ENCODE results near the gene GJA5.

GJA5 gene

GRCh38 chr1:147726168-147726567 is 34.2 kb downstream of the GJA5 start:
- DNase-seq (ENCODE audit: low spot score): no peak
- in situ Hi-C loops (cut with MboI; ENCODE audit: low pct_unique_long_range_greater_than_20kb, low sequenced_read_pairs, unreplicated experiment): no loop called here
- TF ChIP-seq, protein P1, sequence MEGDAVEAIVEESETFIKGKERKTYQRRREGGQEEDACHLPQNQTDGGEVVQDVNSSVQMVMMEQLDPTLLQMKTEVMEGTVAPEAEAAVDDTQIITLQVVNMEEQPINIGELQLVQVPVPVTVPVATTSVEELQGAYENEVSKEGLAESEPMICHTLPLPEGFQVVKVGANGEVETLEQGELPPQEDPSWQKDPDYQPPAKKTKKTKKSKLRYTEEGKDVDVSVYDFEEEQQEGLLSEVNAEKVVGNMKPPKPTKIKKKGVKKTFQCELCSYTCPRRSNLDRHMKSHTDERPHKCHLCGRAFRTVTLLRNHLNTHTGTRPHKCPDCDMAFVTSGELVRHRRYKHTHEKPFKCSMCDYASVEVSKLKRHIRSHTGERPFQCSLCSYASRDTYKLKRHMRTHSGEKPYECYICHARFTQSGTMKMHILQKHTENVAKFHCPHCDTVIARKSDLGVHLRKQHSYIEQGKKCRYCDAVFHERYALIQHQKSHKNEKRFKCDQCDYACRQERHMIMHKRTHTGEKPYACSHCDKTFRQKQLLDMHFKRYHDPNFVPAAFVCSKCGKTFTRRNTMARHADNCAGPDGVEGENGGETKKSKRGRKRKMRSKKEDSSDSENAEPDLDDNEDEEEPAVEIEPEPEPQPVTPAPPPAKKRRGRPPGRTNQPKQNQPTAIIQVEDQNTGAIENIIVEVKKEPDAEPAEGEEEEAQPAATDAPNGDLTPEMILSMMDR (IDR thresholded peaks at IDR 0.05; ENCODE audit: extremely low read depth, insufficient read depth, missing control alignments): no peak

DNA sequence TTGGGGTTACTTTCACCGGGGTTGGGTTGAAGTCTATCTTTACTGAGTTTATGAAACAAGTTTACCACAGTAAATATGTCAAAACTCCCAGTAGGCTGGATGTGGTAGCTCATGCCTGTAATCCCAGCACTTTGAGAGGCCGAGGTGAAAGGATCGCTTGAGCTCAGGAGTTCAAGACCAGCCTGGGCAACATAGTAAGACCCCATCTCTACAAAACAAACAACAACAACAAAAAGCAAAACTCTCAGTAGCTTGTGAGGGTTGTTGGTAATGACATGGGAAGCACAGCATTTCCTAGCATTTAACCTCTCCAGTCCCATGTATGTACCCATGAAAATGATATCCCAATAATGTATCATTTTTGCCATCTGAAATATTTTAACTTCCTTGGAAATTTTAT is 34.7 kb downstream of the GJA5 start:
- TF ChIP-seq, protein P1 (IDR thresholded peaks at IDR 0.05; ENCODE audit: extremely low read depth, insufficient read depth, missing control alignments): no peak
- no peak for DNase-seq (ENCODE audit: low spot score)
- in situ Hi-C loops (cut with MboI; ENCODE audit: low pct_unique_long_range_greater_than_20kb, low sequenced_read_pairs, unreplicated experiment): no loop called here

DNA sequence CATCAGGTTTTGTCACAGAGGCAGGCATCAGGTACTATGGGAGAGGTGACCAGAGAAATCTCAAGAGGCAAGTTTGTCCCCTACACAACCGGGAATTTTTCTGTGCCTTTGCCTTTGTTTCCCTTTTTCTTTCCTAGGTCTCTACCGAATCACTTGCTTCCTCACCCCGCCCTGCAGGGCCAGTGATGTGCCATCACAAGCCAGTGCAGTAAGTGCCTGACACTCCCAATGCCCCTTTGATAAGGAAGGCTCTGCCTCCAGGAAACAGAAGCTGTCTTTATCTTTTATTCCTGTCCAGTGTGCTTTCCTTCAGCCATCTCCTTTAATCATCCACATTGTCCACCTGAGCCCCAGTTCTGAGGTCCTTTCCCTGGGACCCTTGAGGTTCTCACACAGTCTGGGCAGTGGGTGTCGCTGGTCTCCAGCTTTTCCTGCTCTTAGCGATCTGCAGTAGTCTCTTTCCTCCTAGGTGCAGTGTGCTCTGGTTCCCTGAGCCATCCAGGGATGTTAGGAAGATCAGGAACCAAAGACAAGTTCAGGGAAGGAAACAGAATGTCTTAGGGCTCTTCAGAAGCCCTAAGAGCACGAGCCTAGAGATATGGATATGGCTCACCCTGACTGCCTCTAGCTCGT is 36.6 kb downstream of the GJA5 start:
- in situ Hi-C loops (cut with MboI; ENCODE audit: low pct_unique_long_range_greater_than_20kb, low sequenced_read_pairs, unreplicated experiment): no loop called here
- DNase-seq (ENCODE audit: low spot score): no peak
- TF ChIP-seq, protein P1 (IDR thresholded peaks at IDR 0.05; ENCODE audit: extremely low read depth, insufficient read depth, missing control alignments): peak; percentile 34

DNA sequence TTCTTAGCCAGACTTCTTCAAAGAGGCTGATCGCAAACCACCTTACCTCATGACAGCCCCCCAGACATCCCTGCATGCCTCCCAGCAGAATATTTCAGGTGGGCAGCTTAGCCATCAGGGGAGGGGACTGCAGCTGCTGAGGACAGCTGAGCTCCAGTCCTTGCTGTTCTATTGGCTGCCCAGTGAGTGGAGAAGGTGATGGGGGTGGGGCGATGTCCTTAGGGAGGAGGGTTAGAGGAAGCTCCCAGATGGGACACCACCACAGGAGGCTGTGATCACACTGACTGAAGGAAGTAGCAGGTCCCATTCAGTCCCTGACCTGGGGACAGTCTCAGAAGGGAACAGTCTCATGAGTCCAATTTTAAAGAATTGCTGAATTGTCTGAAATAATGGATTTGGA is 38.3 kb downstream of the GJA5 start:
- DNase-seq (ENCODE audit: low spot score): no peak
- TF ChIP-seq, protein P1 (IDR thresholded peaks at IDR 0.05; ENCODE audit: extremely low read depth, insufficient read depth, missing control alignments): no peak
- in situ Hi-C loops (cut with MboI; ENCODE audit: low pct_unique_long_range_greater_than_20kb, low sequenced_read_pairs, unreplicated experiment): no loop called here

DNA sequence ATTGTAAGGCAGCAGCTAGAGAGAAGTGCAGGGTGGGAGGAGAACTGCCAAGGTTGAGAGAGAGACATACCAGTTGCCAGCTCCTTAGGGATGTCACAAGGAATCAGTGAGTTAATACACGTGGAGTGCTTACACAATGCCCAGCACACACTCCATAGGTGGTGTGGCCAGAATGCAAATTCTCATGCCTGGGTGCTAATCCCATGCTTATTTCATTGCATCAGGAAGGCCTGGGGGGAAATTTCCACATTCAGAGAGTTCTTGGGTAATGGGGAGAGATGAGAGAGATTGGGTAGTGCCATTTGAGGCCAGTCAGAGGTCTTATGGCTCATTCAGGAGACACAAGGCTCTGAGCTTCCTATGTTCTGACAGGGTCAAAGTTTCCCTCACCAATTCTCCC is 38.7 kb downstream of the GJA5 start:
- no peak for DNase-seq (ENCODE audit: low spot score)
- in situ Hi-C loops (cut with MboI; ENCODE audit: low pct_unique_long_range_greater_than_20kb, low sequenced_read_pairs, unreplicated experiment): no loop called here
- TF ChIP-seq, protein P1 (IDR thresholded peaks at IDR 0.05; ENCODE audit: extremely low read depth, insufficient read depth, missing control alignments): no peak

DNA sequence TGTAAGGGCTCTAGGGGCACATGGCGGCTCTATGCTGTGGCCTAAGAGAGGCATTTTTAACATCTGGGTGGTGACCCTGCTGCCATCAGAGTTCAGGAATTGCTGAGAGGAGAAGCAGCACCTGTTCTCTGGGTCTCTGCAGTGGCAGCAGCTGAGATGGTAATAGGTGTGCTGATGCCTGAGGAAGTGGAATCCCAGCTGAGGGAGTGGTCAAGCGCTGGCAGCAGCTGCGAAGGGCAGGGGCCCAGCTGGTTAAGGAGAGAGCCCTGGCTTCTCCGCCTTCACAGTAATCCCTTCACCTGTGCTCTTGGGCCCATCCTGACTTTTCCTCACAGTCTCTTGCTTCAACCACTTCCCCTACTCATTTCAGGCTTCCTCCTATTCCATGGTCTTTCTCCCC is 39.8 kb downstream of the GJA5 start:
- TF ChIP-seq, protein P1 (IDR thresholded peaks at IDR 0.05; ENCODE audit: extremely low read depth, insufficient read depth, missing control alignments): no peak

More for the DNA sequence above, 39.8 kb downstream of the GJA5 start:
- DNase-seq (ENCODE audit: low spot score): no peak
- in situ Hi-C loops (cut with MboI; ENCODE audit: low pct_unique_long_range_greater_than_20kb, low sequenced_read_pairs, unreplicated experiment): no loop called here

All from GM13977 (cell line).